CD4-positive, alpha-beta T cell treated with Interleukin-21 for 1 hour (primary cell): ENCODE results near the gene RERE.

Experiments used
- DNase-seq: peaks from one replicate; pipeline ENCODE4 v3.0.0-alpha.2; 2020

RERE gene

DNA sequence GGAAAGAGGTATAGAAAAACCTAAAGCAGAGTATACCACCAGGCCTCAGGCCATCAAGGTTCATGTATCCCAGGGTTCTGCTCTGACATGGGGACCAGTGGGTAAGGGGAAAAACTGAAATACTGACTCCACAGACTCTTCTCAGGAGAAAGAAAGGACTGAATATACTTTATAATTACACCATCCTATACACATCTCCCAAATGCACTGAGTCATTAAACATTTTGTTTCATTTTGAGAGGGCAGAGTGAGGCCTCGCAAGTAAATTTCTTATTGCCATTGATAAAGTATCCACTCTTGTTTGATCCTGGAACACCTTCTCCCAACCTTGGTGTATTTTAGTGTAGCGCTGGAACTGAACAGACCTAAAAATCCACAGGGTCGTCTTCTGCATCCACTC, 251.6 kb downstream of the RERE start:
- no peak for DNase-seq

DNA sequence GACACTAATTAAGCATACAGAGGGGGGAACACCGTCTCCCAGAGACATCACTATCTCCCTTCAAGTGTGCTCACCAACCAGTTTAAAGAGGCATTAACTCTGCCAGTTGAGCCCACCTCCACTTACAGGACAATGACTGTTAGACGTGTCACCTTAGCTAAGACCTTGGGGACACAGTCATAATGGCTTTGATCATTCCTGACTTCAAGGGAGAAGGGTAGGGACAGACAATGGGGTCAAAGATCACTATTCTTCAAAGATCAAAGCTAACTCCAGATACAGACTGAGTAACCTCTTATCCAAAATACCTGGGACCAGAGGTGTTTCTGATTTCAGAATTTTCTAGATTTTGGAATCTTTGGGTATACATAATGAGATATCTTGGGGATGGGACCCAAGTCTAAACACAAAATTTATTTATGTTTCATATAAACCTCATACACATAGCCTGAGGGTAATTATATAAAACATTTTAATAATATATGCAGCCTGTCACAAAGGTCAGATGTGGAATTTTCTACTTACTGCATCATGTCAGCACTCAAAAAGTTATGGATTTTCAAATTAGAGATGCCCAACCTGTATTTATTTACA, 253.4 kb downstream of the RERE start:
- no peak for DNase-seq

DNA sequence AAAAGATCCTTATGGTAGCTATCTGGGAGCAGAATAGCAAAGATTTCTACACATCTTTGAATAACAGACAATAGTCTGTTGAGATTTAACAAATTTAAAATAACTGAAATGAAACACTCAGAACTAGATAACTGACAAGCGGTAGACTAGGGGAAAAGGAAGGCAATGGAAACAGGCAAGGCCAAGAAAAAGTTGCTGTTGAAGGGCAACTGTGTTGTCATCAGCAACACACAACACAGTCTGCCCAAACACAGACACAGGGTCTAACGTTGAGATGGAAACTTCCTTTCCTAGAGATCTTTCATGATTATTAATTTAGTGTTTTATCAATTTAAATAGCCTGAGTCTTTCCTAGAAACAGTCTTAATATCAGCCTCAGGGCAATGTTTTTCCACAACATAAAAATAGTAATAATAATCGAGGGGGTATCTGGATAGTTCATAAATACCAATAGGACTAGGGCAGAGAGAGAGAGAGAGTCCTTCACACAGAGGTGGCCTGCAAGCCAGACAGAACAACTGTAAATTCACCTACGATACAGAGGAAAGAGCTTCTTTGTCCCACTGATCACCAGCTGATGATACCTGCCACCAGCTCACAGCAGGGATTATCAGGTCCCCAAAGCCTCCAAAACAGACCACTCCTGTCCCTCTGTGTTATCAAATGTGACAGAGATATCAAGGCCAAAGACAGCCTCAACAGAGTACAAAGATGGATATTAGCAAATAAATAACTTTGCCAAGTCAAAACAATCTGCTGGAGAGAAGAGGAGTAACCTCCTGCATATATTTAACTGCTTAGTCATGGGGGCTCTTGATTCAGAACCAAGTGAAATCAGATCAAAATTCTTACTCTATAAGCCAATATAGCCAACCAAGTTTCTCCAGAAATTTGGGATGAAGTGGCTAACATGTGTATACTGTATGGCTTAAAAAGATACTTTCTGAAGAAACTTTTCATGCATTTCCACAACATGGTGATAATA, 254.3 kb downstream of the RERE start:
- no peak for DNase-seq

DNA sequence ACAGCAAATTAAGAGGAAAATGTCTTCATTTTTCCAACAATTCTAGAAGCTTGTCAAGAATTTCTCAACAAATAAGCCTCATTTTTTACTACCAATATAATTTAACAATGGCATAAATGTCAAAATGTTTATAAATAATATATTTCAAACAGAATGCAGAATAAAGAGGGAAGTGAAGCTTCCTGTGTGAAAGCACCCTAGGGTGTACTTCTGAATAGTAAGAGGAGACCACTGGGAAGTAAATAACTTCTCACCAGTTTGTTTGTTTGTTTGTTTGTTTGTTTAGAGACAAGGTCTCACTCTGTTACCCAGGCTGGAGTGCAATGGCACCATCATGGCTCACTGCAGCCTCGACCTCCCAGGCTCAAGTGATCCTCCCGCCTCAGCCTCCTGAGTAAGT, 255.2 kb downstream of the RERE start:
- no peak for DNase-seq

DNA sequence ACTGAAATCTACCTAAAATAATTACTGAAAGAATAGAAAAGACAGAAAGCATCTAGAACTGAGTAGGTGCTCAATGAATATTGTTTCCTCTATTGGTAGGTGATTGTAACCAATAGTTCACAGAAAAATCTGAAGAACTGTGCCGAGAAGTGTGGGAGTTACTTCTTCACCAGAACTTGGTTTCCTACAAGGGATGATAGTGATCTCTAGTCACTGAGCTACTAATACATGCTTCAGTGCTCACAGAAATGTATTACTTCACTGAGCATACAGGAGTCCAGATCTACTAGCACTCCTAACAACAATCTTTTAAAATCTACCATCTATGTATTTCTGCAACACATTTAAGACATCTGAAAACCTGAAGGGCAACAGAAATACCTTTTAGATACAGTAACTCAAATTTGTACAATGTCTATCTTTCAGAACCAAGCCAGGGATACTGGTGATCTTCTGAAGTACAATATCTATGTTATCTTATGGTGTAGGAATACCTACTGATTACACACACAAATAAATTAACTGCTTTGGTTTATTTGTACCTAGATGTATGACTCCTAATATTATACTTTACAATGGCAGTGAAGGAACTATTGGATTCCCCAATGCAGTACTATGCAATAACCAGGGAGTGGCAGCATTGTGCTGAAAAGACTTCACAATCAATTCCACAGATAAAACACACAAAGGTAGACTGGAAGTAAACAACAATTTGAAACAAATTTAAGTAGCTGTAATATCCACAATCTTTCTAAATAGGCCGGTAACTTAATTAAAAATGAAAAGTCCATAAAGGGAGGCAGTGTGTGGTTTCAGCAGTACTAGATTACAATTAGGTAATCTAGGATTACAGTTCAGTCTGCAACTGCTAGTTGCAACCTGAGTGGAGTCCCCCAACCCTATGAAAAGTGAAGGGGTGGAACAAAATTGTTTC, 256.6 kb downstream of the RERE start:
- peak; percentile 69 for DNase-seq

DNA sequence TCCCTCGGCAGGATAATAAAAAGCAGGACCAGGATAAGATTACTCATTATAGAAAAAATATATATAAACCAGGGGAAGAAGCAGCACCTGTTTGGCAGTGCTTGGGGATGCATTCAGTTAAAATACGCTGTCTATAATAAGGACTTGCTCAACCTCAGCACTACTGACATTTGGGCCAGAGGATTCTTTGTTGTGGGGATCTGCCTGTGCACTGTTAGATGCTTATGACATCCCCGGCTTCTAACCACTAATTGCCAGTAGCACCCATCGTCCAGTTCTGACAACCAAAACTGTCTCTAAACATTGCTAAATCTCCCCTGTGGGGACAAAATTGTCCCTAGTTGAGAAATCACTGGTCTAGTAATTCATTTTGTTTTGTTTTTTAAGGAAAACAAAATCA, 257.4 kb downstream of the RERE start:
- DNase-seq, result no peak

DNA sequence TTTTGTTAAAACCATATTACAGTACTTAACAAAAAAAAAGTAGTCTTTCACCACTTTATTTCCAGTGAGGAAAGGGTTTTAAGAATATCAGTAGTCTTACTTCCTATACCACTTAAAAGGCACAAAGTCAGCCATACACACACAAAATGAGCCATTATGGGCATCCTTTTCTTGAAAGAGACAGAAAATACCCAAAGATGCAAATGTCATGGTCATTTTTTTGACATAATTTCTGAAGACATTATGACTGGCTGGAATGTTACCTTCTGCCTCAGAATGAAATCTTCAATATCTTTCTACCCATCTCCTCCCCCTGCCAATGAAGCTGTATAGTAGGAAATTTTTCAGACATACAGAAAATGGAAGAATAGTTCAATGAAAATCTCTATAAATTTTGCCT, 261.9 kb downstream of the RERE start:
- no peak for DNase-seq

DNA sequence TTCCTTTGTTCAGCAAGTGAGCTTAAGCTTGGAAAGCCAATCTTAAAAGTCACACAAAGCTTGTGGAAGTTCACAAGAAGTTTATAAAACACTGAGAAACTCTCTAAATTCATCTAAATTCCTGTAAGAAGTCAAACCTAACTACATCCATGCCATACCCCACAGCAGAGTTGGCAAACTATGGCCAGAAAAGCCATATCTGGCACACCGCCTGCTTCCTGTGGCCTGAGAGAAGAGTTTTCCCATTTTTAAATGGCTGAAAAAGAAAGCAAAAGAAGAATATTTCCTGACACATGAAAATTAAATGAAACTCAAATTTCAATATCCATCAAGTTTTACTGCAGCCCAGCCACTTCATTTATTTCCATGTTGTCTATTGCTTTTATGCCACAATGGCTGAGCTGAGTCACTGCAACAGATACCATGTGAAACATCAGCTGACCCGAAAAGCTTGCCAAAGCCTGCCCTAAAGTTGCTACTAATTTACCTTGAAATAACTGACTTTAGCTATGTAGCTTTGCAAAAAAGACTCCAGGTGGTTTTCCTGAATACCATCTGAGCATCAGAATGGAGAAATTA, 262.4 kb downstream of the RERE start:
- DNase-seq, result no peak

DNA sequence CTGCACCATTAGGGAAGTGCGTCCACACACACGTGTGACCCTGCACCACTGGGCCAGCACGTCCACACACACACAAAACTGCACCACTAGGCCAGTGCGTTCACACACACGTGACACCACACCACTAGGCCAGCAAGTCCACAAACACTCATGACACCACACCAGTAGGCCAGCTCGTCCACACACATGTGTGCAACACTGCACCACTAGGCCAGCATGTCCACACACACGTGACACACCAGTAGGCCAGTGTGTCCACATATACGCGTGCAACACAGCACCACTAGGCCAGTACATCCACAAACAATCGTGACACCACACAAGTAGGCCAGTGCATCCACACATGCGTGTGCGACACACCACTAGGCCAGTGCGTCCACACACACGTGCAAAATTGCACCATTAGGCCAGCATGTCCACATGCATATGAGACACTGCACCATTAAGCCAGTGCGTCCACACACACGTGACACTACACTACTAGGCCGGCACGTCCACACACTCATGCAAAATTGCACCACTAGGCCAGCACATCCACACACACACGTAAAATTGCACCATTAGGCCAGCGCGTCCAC, 264.5 kb downstream of the RERE start:
- DNase-seq, result no peak

DNA sequence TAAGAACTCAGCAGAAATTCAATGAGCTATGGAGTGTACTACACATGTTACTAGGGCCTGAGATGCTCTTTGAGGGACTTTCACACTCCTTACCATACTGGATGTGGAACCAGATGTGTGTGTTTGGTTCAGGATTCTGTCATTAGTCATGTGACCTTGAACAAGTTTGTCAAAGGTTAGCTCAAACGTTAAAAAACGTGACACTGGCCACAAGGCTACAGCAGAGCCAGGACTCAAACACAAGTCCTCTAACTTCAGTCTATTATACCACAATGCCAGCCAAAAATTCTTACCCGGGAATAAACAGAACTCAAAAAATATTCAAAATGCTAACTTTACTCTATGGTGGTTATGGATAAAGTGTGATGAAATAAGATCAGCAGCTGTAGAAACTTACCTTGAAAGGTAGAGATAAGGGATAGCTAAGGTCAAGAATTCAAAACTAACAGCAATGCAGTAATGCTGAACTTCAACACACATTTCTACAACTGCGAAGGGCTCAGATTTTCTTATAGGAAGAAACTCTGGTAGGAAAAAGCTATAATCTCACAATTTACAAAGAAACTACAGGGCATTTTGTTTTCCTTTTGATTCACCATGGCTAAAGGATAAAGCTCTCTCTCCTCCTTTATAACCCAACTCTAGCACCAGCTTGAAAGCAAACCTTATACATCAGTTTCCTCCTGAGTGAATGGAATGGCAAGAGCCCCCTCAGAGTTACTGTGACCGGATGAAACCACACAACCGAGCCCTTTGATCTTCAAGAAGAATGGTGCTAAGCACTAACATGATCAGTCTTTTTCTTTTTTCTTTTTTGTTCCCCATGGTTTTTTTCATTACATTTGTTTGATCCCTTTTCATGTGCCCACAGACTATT, 265.6 kb downstream of the RERE start:
- DNase-seq, result no peak

DNA sequence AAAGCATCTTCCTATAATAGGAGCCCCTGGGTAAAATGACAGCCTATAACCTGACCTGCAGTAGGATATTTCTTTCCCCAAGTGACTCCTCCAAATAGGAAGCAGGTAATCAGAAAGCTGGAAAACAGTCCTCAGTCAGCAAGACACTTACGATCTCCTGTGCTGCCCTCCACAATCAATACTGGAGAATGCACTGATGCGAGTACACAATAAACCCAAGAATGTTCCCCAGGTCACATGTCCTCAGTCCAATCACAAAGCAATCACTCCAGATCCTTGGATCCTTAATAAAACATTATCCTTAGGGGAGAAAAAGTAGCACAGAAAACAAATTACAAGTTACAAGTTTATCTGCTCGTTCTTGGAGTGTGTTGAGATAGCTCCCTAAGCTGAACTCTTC, 266.4 kb downstream of the RERE start:
- DNase-seq, result no peak

DNA sequence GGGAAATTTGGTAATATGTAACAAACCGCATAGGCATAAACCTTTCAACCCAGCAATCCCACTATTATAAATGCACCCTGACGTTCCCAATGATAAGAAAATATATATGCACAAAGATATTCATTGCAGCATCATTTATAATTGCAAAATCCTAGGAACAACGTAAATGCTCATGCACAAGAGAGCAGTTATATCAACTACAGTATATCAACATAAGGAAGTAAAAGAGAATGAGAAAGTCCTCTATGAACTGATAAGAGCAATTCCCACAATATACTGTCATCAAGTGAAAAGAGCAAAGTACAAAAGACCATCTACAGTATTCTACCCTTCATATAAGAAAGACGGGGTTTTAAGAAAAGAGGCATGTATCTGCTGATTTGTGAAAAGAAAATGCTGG, 269.6 kb downstream of the RERE start:
- no peak for DNase-seq

DNA sequence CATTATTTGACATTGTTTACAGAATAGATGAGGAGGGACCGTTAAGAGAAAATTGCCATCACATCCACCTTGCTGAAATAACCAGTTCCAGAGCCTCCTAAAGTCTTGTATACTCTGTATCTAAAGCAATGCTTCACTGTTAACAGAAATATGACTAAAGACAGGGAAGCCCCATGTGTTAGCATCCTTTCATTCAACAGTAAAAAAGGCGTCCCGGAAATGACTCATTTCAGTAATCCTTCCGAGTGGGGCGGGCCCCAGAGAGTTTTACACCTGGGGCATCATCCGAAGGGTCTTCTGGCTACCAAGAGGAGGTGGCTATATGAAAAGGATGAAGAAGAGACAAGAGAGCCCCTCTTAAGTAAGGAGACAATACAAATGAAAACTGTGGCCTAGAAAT, 272.4 kb downstream of the RERE start:
- peak; percentile 15 for DNase-seq

DNA sequence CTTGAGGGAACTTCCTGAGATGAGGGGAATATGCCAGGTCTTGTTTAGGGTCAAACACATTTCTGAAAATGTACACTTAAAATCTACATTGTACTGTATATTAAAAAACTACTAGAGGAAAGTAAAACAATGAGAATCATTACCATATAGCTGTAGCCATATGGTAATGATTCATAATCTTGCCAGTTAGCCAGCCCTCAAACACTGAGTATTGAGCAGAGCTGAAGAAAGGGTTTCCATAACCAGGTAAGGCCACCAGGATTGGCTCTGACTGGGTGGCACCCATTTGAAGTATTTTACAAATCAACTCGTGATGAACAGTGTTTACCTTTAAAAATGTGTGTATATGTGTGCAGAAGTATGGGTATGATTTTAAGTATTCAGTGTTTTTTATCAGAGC, 272.8 kb downstream of the RERE start:
- no peak for DNase-seq

DNA sequence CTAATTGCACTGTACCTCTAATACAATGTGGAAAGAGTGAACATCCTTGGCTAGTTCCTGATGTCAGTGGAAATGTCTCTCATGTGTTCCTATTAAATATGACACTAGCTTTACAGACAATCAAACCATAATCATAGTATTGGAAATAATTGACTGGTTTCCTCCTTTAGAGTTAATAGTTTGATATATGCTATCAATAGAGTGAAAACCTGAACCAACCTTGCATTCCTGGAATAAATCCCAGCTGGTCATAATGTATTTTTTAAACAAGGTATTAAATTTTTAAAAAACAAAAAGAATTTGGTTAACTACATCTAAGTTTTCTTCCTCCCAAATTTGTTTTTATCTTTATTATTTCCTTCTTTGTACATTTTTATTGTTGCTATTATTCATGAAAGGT, 273.5 kb downstream of the RERE start:
- no peak for DNase-seq

DNA sequence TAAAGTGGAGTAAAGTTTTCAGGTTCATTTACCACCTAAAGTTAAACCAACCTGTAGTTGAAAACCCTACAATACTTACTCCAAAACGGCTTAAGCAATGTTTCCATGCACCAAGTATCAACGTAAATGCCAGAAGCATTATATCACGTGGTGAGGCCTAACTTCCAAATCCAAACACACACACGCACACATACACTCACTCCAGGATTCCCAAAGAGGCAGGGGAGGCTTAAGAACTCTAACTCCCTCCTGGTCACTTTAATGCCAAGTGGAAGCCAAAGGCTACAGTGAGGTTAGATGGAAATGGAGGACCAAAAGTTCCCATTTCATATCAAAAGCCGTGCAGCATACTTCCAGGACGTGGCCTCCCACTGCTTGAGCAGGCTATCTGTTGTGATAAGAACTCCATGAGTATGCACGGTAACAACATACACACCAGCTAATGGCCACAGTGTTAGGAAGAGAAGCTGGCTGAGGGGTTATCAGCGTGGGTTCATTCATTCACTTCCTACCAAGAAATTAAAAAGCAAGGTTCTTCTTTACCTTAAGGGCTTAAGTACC, 275.4 kb downstream of the RERE start:
- DNase-seq, result no peak

DNA sequence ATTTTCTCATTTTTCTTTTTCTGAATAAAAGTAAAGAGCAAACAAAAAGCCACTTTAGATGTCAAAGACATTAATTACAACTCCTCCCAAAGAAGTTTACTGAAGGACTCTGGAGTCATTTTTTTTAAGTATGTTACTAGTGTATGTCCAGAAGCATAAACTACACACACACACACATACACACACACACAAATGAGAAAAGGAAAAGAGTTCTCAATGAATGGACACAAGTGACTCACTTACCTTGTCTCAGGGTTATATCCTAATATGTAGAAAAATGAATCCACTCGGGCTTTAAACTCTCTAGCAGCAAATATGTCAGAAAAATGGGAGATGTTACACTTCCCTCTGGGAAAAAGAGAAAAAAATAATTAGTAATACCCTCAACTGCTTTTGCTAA, 276.5 kb downstream of the RERE start:
- DNase-seq, result no peak

DNA sequence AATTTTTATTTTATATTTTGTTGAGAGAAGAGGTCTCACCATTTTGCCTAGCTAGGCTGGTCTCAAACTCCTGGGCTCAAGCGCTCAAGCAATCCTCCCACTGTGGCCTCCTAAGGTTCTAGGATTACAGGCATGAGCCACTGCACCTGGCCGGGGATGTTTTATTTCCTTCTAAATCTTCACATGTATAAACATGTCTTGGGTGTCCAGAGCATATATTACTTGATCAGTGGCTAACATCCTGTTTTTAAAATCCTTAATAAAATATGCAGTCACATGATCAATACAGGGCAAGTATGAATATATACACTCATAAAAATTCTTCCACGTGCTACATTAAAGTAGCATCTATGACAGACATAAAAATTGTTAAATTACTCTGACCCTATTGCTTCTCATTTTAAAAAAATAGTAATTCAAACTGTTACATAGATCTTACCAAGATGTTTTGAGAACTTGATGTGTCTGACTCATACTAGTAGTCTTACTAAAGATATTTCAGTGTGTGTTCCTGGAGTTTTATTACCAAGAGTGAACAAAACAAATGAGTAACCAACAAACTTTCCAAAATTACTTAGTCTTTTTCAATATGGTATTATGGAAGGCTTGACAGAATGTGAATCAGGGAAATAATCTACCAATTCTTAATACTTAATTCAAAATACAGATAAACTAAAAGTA, 277.0 kb downstream of the RERE start:
- DNase-seq, result no peak

DNA sequence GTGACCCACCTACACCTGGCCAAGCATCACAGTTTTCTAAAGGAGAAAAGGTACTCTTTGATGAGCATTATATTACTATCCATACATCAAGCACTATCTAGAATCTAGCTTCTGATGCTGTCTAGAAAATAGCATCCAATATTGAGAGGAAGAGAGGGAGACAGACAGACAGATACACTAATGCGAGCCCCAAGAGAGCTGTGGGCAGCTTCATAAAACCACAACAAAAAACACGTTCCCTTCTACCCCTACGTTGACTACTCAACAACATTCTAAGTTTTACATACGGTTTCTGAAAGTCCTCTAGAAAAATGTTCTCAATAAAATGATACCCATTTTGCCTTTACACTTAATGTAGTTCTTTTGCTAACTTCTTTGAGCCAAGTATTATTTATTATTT, 277.8 kb downstream of the RERE start:
- DNase-seq, result no peak

DNA sequence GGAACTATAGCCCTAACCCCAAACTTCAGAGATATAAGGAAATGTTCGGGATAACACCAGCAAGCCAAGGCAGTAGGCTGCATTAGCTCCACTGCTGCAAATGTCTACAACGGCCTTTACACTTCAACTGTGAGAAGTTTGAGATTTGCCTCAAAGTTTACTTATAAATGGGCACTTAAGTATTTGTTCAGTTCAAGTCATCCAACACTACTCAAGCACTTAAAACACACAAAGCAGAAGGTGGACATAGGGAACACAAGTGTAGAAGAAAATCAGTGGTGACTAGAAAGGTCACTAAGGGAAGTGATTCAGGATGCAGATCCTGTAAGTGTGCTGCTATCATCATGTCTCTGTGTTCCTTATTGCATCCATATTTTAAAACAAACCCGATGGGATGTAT, 278.9 kb downstream of the RERE start:
- DNase-seq, result no peak

DNA sequence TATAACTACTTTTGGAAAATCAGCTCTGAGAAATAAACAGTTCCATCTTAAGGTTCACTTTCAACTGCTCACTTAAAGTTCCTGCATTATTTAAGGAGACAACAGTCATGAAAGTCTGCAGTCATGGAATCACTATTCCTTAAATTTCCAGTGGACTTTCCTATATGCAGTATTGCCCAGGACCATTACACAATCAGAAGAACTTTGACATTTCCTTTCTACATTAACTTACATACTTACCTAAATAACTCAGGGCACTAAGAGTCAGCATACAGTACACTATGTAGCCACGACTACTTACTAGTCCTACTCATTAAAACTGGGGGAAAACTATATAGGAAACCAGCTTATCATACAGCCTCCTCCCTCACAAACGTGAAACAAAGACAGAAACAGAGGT, 279.4 kb downstream of the RERE start:
- no peak for DNase-seq
